HT1080 (cell line): Measurements from ENCODE around the gene CHST7. TPM values are rescaled to one million over a fixed set of nuclear protein-coding genes. Genes with fewer than 3 reads are reported as not detected.

Source experiments
- DNase-seq: peaks from one replicate; pipeline ENCODE4 v3.0.0-alpha.2; 2015; ENCODE audit warnings: low read depth
- total RNA-seq: library from RNA; depleted of rRNA; stranded (reverse); fragments of >200 nt; shearing (Covaris generic); gene quantifications from 2 replicates; pipeline ENCODE4 v1.2.3, GENCODE V29; 2014

CHST7 gene
- total RNA-seq, 1 experiment from 2014 or later, result 0.40 TPM

GRCh38 chrX:46572340-46572936 lies 1.1 kb upstream of the CHST7 start:
- DNase-seq, result no peak

- DNase-seq, result no peak
Measured at GRCh38 chrX:46573892-46574773, 568 bp downstream of the CHST7 start.

GRCh38 chrX:46574774-46575381 lies 1.3 kb downstream of the CHST7 start:
- DNase-seq, result no peak

GRCh38 chrX:46575586-46575985 lies 2.0 kb downstream of the CHST7 start:
- no peak for DNase-seq

GRCh38 chrX:46575991-46576392 lies 2.4 kb downstream of the CHST7 start:
- no peak for DNase-seq

GRCh38 chrX:46576458-46576857 lies 2.9 kb downstream of the CHST7 start:
- no peak for DNase-seq

- peak; percentile 3 for DNase-seq
Measured at GRCh38 chrX:46577221-46578005, 3.8 kb downstream of the CHST7 start.

- DNase-seq, result no peak
Measured at GRCh38 chrX:46579250-46579649, 5.7 kb downstream of the CHST7 start.

- no peak for DNase-seq
Measured at GRCh38 chrX:46580613-46581012, 7.0 kb downstream of the CHST7 start.

- DNase-seq, result peak; percentile 31
Measured at GRCh38 chrX:46582325-46582724, 8.8 kb downstream of the CHST7 start.

- DNase-seq, result peak; percentile 23
Measured at GRCh38 chrX:46582966-46583365, 9.4 kb downstream of the CHST7 start.

GRCh38 chrX:46584736-46585135 lies 11.2 kb downstream of the CHST7 start:
- DNase-seq, result no peak

- DNase-seq, result no peak
Measured at GRCh38 chrX:46587158-46587557, 13.6 kb downstream of the CHST7 start.

GRCh38 chrX:46587753-46588171 lies 14.2 kb downstream of the CHST7 start:
- no peak for DNase-seq

- DNase-seq, result peak; percentile 57
Measured at GRCh38 chrX:46588263-46588662, 14.7 kb downstream of the CHST7 start.

- peak; percentile 62 for DNase-seq
Measured at GRCh38 chrX:46589977-46590723, 16.6 kb downstream of the CHST7 start.

GRCh38 chrX:46595084-46595483 lies 21.5 kb downstream of the CHST7 start:
- no peak for DNase-seq

GRCh38 chrX:46597208-46597607 lies 23.6 kb downstream of the CHST7 start:
- no peak for DNase-seq

- no peak for DNase-seq
Measured at GRCh38 chrX:46597771-46598170, 24.2 kb downstream of the CHST7 start.

- no peak for DNase-seq
Measured at GRCh38 chrX:46599051-46599560, 25.5 kb downstream of the CHST7 start.

- DNase-seq, result no peak
Measured at GRCh38 chrX:46601283-46601682, 27.7 kb downstream of the CHST7 start.
